HG03432 (cell line): ENCODE measurements around the gene KSR2.

Source experiments
- ATAC-seq: cut with Tn5 transposase; IDR thresholded peaks from one replicate; pipeline ENCODE4 v1.9.1; 2021; ENCODE audit warnings: mild to moderate bottlenecking, moderate library complexity; ENCODE audit not compliant: unreplicated experiment

The KSR2 gene

DNA sequence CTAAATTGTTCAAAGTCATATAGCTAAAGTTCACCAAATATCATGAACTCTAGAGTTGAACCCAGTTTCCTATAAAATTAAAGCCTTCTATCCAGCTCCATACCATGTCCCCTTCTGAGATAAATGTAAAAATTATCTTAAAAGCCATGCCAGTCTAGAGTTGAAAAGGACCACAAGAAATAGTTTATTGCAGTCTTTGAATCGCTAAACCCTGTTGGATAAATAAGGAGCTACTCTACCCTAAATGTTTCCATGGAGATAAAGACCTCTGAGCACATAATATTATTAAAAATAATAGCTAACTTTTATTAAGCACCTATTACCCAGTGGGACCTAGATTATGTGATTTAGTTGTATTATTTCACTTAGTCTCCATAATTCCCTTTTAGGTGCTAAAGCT is 379.8 kb downstream of the KSR2 start:
- ATAC-seq, result no peak

DNA sequence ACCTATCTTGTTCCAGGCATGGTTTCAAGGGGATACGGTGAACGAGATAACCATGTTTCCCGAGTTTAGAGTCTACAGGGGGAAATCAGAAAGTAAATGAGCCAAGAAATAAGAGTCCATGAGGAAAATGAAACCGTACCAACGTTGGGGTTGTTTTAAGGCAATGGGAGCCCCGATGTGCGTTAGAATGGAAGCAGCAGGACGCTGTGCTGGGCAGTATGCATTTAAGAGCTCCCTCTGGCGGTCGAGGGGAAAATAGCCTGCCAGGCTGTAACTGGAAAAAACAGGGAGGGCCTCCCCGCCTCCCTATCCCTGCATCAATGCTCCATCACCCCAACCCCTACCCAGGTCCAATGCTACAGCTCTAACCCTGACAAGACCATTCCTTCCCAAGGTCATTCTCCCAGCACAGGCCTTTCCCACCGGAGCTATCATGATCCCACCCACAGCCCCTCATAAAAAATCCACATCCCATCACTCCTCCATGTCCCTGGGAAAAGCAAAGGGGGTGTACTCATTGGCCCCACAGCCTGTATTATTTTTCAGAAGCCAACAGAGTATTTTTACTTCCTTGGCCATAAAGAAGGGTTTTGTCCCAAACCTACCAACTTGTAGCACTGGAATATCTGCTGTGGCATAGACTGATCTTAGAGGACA is 381.0 kb downstream of the KSR2 start:
- no peak for ATAC-seq

DNA sequence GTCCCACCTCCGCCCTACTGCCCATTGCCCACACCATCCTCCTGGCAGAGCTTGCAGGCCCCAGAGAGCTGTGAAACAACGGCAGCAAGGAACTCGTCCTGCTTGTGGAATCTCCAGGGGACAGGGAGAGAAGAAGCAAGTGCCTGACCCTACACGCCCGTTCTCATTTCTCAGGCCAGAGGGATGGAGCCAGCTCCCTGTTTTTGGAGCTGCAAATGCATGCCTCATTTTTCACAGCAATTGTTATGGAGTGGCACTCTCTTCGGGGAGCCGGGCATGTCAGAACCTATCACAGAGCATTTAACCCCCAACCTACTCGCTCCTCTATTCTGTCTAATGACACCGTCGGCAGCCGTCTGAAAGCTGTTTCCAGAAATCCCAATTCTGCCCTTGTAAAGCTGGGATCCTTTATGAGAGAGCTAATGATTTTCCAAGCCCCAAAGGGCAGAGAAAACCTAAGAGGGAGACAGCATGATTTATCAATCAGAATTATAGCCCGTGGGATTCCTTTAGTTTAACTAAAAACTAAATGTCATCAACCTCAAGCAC is 385.0 kb downstream of the KSR2 start:
- no peak for ATAC-seq

DNA sequence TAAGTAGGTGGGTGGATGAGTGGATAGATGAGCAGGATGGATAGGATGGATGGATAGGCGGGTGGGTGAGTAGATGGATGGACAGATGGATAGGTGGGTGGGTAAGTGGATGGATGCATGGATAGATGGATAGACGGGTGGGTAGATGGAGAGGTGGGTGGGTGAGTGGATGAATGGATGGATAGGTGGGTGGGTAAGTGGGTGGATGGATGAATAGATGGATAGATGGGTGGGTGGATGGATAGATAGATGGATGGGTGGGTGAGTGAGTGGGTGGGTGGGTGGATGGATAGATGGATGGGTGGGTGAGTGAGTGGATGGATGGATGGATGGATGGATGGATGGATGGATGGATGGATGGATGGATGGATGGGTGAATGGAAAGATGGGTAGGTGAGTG is 385.7 kb downstream of the KSR2 start:
- ATAC-seq, result no peak

DNA sequence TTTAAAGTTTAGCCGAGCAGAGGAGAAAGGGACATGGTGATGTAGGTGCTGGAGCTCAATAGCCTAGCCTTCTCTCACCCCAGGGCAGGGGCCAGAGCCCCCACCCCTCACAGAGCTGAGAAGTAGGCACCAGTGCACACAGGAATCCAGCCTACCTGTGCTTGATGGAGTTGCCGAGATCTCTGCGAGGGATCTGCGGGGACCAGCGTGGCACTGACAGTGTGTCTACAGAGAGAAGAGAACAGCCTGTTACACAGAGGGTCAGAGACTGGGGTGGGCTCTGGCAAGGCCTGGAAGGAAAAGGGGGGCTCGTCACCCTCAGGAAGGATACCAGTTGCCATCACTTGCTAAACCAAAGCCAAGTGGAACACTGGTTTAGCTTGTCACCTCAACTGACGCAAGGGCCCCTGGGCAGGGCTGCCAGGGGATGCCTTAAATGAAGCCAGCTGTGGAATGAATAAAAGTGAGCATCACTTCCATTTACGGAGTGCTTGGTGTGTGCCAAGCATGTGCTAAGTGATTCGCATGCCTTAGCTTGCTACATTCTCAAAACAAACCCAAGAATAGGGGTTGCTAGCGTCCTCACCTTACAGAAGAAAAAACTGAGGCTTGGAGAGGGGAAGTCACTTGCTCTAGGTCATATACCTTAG is 386.5 kb downstream of the KSR2 start:
- ATAC-seq, result no peak

DNA sequence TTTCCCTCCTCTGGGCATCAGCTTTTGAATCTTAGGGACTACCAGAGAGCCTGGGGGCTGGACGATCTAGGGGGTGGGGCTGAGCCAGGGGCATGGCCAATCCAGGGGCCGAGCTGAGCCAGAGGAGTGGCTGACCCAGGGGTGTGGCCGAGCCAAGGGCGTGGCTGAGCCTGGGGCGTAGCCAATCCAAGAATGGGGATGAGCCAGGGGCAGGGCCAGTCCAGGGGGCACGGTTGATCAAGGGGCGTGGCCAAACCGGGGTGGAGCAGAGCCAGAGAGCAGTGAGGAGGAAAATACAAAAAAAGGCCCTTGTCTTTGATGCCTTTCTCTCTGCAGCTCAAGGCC is 388.1 kb downstream of the KSR2 start:
- ATAC-seq, result no peak

DNA sequence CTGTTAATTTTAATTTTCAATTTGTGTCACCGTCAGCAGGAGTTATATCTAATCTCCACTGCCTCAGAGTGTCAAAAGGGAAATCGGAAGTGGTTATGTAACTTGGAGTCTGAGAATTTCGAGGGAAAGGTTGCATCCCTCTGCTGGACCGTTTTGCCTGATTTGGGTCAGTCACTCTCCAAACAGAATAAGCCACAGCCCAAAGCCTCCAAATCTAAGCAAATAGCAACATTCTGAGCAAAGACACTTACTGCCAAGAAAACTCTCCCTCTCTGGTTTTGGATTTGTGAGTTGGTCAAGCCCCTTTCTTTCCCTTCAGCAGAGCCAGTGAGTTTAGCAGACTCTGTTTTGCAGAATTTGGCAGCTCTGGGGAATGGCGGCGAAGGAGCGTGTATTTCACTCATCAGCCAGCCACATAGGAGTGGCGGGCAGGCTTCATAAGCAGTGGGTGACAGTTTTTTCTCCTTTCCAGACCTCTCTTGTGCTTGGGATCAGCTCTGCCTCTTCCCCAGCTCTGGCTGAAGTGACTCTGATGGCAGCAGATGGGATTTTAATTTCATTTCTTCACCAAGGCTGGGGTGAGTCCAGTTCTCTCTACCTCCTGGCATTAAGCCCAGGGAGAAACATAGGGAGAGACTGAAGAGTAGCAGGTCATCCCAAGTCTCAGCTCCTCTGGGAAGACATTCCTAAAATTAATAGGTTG is 388.6 kb downstream of the KSR2 start:
- ATAC-seq, result no peak

DNA sequence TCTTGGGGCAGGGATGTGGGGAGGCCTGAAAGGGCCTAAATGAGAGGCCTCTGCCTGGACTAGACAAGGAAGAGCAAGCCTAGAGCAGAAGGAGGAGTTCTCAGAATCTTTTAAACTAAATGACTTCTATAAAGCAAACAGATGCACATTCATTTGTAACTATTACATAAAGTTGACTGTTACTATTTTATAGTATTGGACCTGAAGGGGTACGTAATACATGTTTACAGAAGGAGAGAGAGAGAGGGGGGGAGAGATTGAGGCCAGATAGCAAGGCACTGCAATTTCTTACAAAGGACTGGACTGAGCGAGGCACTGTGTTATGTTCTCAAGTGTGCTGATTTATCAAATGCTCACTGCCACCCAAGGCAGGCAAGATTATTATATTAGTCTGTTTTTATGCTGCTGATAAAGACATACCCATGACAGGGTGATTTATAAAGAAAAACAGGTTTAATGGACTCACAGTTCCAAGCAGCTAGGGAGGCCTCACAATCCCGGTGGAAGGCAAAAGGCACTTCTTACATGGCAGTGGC is 391.6 kb downstream of the KSR2 start:
- ATAC-seq, result no peak

DNA sequence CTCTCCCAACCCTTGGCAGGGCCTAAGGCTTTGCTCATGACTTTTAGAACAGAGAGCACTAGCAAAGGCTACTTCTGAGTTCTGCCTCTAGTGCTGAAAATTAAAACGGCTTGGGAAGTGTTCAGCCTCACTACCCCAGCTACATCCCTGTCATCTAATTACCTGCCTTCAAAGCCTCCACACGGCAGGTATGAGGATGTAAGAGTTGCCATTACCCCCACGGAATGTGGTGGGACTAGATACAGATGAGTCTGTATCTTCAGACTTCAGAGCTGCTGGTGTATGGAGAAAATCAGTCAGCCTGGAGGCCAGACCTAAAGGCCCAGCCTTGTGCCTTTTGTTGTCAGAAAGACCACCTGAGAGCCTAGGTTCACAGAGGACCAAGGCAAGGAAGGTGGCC is 392.7 kb downstream of the KSR2 start:
- ATAC-seq, result no peak

DNA sequence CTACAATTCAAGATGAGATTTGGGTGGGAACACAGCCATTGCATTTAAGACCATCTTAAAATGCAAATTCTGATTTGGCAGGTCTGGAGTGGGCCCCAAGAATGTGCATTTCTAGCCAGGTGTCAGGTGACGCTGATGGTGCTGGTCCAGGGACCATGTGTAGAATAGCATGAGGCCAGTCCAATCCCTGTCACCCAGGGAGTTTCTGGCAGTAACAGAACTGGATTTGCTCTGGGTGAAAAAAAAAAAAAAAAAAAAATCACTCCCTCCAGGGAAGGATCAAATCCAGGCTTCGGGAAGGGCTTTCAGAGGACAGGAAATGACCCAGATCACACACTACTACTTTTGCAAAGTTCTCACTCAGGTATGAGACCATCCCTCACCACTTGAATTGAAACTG is 394.1 kb downstream of the KSR2 start:
- no peak for ATAC-seq

DNA sequence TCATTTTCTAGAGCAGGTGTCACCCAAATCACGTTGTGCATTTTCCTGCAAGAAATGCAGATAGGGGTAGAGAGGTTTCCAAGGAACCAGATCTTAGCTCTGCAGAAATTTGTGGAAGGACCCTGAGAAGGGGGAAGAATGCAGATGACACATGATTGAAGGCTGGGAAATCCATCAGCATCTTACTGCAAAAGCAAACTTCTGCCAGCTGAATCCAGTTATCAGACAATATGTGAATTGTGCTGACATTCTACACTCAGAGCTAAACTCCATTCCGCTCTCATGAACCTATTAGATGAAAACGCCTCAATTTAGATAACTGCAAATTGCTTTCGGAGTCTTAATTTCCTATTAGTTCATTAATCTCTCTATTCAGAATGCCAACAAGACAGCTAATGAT is 396.0 kb downstream of the KSR2 start:
- no peak for ATAC-seq

DNA sequence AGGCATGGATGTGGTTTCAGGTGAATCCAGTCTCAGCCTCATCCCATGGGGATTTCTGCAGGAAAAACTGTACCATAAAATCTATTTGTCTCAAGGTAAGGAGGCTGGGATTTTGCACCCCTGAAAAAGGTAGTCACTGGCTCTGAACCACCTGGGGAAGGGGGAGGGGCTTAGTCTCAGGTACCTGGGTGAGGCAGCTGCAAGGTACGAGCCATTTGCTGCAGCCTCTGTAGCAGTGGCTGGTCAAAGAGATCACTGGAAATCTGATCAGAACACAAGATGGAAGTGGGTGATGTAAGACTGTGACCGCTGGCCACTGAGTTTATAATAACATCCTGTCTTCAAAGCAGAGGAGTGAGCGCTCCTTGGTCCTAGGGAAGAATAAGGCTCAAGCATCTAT is 397.5 kb downstream of the KSR2 start:
- no peak for ATAC-seq

DNA sequence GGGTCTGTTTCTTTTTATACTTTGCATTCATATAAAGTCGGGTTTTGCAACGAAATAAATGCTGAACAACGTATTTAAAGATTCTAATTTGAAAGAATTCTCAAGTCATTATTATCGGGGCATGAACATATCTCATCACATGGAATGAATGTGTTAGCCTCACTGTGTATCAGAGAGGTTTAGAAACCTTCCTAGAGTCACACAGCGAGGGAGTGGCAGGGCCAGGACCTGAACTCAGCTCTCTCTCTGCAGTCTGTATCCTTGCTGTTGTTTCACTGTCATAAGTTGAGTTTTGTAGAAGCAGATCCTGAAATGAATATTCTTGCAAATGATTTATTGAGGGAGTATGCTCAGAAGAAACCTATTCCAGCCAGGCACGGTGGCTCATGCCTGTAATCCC is 398.2 kb downstream of the KSR2 start:
- no peak for ATAC-seq

DNA sequence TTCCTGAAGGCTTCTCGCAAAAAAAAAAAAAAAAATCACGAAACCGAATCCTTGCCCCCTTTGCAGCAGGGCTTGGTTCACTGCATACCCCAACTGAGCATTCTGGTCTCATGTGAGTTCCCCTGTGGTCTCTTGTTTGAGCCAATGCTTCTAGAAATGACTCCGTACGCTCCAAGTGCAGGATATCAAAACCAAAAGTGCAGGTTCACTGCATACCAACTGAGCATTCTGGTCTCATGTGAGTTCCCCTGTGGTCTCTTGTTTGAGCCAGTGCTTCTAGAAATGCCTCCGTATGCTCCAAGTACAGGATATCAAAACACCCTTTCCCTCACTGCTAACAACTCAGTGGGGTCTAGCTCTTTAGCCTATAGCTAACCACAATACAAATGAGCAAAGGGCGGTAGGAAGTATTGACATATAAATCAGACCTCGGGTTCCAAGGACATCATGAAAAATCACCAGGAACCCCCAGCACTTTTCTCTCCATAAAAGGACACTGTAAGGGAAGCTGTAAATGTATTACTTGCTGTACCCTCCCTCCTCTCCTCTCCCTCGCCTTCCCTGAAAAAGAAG is 401.1 kb downstream of the KSR2 start:
- no peak for ATAC-seq

DNA sequence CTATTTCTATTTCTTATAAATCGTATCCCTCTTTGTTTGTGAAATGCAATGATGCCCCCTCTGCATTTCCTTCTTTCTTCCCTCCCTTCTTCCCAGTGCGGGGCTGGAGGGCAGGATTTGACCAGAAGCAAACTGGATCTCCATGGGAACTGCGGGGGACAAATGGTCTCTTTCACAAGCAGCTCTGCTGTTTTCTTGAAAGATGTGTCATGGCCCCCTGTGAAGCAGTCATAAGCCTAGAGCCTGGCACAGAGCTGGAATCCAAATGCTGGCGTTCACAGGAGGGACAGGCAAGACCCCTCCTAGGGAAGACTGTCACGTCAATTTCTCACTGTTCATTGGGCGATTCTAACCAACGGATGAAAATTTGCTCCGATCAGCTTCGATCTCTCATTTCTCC is 403.9 kb downstream of the KSR2 start:
- no peak for ATAC-seq

DNA sequence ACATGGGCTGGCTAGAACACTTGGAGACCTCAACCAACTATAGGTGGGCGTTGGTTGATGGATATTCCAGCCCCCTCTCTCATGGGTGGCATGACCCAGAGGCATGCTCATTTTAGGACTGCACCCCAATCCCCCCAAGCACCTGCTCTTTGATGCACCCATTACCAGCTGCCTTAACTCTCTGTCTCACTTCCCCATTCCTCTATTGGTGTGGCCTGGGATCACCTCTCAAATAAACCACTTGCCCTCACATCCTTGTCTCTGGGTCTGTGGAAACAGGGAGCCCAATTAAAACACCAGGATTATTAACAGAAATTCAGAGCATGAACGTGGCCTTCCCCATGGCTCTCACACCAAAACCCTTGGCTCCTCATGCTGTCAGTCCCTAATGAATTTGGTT is 405.1 kb downstream of the KSR2 start:
- ATAC-seq, result no peak

DNA sequence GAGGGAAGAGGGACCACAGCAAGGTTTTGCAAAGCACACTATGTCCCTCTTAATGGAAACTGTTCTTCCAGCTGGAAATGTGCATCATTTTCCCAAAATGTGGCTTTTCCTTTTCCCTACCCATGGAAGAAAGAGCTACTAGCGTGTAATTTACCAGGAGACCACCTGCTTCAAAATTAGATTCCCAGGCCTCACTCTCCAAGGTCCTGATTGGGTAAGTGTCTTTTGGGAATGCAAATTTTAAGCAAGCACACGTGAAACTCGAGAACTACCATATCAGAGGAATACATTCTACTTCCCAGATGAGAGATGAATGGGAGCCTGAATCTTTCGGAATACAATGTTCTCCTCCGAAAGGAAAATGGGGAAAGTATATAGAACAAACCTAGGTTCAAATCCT is 405.8 kb downstream of the KSR2 start:
- ATAC-seq, result no peak

DNA sequence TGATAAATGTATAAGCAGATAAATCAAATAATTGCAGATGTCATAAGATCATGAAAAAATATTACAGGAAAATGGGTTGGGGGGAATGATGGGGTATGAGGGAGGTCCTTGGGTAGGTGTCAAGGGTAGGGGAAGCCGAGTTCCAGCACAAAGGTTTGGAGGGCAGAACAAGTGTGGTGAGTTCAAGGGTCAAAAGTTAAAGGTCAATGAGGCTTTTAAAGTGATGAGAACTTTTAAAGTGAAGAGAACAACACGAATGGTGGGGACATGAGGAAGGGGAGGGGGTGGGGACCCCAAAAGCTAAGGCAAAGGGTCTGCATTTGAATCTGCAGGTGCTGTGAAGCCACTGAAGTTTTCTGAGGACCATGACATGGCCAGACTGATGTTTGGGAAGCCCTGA is 406.8 kb downstream of the KSR2 start:
- ATAC-seq, result no peak

DNA sequence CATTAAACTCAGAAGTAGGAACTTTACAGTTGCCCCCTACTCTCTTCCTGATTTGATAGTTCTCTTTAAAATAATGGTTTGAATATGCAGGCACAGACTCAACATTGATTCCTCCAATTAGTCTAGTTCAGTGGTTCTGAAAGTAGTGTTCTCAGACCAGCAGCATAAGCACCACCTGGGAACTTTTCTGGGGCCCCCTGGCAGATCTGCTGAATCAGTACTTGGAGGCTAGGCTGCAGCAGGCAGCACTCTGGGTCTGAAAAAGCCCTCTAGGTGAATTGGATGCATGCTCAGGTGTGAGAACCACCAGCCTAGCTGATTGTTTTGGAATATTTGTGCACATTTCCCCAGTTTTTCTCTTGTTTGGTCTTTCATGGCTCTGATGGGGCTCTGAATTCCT is 408.8 kb downstream of the KSR2 start:
- ATAC-seq, result no peak

DNA sequence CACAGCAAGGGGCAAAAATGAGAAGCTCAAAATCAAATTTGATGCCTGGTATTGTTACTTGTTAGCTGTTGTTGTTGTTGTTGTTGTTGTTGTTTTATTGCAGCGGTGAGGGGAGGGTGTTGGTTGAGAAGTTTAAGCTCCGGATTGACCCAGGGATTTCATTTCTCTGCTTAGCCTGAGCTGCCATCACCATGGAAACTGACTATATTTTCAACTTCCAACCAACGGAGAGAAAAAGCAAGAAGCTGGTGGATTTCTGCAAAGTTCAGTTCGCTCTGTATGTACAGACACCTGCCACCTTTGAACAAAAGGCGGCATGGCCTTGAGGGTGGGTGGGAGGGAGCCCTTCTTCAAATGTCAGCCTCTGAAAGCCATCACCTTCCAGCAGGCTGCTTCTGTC is 412.9 kb downstream of the KSR2 start:
- no peak for ATAC-seq

DNA sequence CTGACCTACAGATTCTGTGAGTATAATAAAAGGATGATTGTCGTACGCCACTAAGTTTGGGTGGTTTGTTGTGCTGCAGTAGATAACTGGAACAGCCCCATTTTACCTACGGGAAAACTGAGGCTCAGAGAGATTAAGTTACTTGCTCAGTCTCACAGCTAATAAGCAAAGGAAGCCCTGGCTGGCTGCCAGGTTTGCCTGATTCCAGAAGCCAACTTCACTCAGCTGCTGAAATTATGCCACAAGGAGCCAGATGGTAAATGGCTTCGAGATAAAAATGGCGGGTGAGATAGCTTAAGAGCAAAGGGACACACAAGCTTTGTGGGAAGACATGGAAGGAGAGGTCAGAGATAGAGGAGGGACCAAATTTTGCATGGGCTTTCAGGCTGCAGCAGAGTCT is 415.8 kb downstream of the KSR2 start:
- no peak for ATAC-seq

DNA sequence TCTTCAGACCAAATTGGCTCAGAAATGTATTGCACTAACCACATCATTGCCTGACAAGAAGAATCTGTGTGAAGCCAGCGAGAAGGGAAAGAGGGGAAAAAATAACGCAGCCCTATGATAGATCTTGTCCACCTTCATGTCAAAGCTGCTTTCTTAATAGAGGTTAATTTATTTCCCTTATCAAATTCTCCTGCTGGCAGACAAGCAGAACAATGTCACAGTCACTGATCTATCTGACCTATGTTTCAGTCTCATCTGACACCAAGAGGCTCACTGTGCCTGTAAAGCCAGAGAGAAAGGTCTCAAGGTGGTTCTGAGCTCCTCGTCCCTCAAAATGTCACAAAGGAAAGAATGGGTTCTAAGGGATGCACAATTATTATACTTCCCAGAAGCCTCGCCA is 417.1 kb downstream of the KSR2 start:
- no peak for ATAC-seq
